OCI-LY3 (cell line): Measurements from ENCODE around the gene IST1.

Experiments
- H2AFZ ChIP-seq: fragments of 200-600, 300-600 bp; shearing (Covaris generic); 2 replicates; pipeline ENCODE4 v1.6.0; 2014; ENCODE audit warnings: antibody characterized with exemption, low read depth, low read length
- H3K27ac ChIP-seq: fragments of 200-600, 300-600 bp; sonication (generic); 2 replicates; pipeline ENCODE4 v1.5.1; 2014; ENCODE audit warnings: mild to moderate bottlenecking, low read length, moderate library complexity, mixed read lengths
- H3K27me3 ChIP-seq: fragments of 200-600, 300-600 bp; sonication (generic); 2 replicates; pipeline ENCODE4 v1.6.1; 2014; ENCODE audit warnings: low read depth, low read length, mixed read lengths
- H3K36me3 ChIP-seq: fragments of 200-600, 300-600 bp; sonication (generic); replicated peaks from 2 replicates; pipeline ENCODE3; 2014; ENCODE audit warnings: low read depth, low read length, mixed read lengths
- H3K4me1 ChIP-seq: fragments of 300-600, 200-600 bp; sonication (generic); 2 replicates; pipeline ENCODE4 v1.6.1; 2014; ENCODE audit warnings: low read length, mixed read lengths
- H3K4me2 ChIP-seq: fragments of 200-600, 300-600 bp; sonication (generic); 2 replicates; pipeline ENCODE4 v1.6.1; 2014; ENCODE audit warnings: low read length, mixed read lengths
- H3K4me3 ChIP-seq: fragments of 300-600, 200-600 bp; sonication (generic); 2 replicates; pipeline ENCODE4 v1.5.1; 2014; ENCODE audit warnings: antibody characterized with exemption, mild to moderate bottlenecking, low read length, moderate library complexity
- H3K79me2 ChIP-seq: fragments of 300-600, 200-600 bp; shearing (Covaris generic); 2 replicates; pipeline ENCODE4 v1.6.1; 2014; ENCODE audit warnings: mild to moderate bottlenecking, low read length, mixed read lengths
- H3K9ac ChIP-seq: fragments of 300-600, 200-600 bp; shearing (Covaris generic); 2 replicates; pipeline ENCODE4 v1.6.0; 2014; ENCODE audit warnings: mild to moderate bottlenecking, low read length, moderate library complexity
- H3K9me3 ChIP-seq: fragments of 200-600, 300-600 bp; shearing (Covaris generic); 2 replicates; pipeline ENCODE4 v1.6.1; 2014; ENCODE audit warnings: low read length, mixed read lengths; ENCODE audit not compliant: insufficient read depth
- H4K20me1 ChIP-seq: fragments of 200-600, 300-600 bp; sonication (generic); 2 replicates; pipeline ENCODE4 v1.6.1; 2016; ENCODE audit warnings: low read length, mixed read lengths; ENCODE audit not compliant: insufficient read depth
- EZH2phosphoT487 ChIP-seq: fragments of 200-600 bp; shearing (Covaris generic); IDR thresholded peaks from 2 replicates; pipeline ENCODE4 v1.6.1; 2018; ENCODE audit warnings: antibody characterized with exemption, mixed run types, low read depth
- TF ChIP-seq, protein P1 (sequence below): fragments of 200-600, 300-600 bp; sonication (generic); IDR thresholded peaks from 2 replicates; pipeline ENCODE4 v1.5.1; 2014; ENCODE audit warnings: antibody characterized with exemption, low read length, low read depth

The IST1 gene

GRCh38 chr16:71911121-71911520 lies 15.8 kb downstream of the IST1 start:
- Histone ChIP-seq H3K27me3 (no peaks in the 10 kb centered on the region), H3K9ac (no peak overlapping the region), H3K36me3 (peaks cover 57% of the 10 kb centered on the region), H3K4me2 (no peak overlapping the region), H3K9me3 (no peaks in the 10 kb centered on the region), H3K4me3 (no peak overlapping the region), H2AFZ (no peak overlapping the region), H3K27ac (no peak overlapping the region), H3K4me1 (no peaks in the 10 kb centered on the region), H3K79me2 (peaks cover 100% of the 10 kb centered on the region), H4K20me1 (peaks cover 97% of the 10 kb centered on the region)
- no peak for TF ChIP-seq EZH2phosphoT487
- TF ChIP-seq, protein P1, sequence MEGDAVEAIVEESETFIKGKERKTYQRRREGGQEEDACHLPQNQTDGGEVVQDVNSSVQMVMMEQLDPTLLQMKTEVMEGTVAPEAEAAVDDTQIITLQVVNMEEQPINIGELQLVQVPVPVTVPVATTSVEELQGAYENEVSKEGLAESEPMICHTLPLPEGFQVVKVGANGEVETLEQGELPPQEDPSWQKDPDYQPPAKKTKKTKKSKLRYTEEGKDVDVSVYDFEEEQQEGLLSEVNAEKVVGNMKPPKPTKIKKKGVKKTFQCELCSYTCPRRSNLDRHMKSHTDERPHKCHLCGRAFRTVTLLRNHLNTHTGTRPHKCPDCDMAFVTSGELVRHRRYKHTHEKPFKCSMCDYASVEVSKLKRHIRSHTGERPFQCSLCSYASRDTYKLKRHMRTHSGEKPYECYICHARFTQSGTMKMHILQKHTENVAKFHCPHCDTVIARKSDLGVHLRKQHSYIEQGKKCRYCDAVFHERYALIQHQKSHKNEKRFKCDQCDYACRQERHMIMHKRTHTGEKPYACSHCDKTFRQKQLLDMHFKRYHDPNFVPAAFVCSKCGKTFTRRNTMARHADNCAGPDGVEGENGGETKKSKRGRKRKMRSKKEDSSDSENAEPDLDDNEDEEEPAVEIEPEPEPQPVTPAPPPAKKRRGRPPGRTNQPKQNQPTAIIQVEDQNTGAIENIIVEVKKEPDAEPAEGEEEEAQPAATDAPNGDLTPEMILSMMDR, result no peak

- Histone ChIP-seq H3K27me3 (no peaks in the 10 kb centered on the region), H3K4me2 (no peak overlapping the region), H2AFZ (no peak overlapping the region), H4K20me1 (peaks cover 97% of the 10 kb centered on the region), H3K9ac (no peak overlapping the region), H3K4me3 (no peak overlapping the region), H3K9me3 (no peaks in the 10 kb centered on the region), H3K4me1 (no peaks in the 10 kb centered on the region), H3K36me3 (peaks cover 69% of the 10 kb centered on the region), H3K27ac (no peak overlapping the region), H3K79me2 (peaks cover 100% of the 10 kb centered on the region)
- no peak for TF ChIP-seq EZH2phosphoT487
- TF ChIP-seq, protein P1, result no peak
Measured at GRCh38 chr16:71912534-71913275, 17.4 kb downstream of the IST1 start.

DNA sequence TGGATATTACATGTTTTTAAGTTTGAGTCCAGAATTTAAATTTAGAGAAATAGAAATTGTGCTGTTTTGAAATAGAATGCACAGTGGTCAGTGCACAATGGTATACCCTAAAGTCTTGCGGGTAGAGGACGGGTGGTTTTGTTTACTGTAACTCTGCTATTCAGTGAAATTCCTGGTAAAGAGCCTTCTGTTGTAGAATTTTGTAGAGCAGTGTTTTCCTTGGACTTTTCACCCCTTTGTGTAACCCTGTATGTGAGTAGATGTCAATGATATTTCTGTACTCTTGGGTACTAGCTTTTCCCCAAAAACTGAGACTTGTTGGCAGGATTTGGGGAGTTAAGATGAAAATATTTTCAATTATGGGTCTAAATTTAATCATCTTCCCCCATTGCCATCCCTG lies 19.5 kb downstream of the IST1 start:
- H3K9ac ChIP-seq, result no peak overlapping the region
- H4K20me1 ChIP-seq, result peaks cover 94% of the 10 kb centered on the region
- H3K9me3 ChIP-seq, result peaks cover 13% of the 10 kb centered on the region
- H3K79me2 ChIP-seq, result peaks cover 99% of the 10 kb centered on the region
- no peak overlapping the region for H3K27ac ChIP-seq
- peaks cover 7% of the 10 kb centered on the region for H3K4me1 ChIP-seq
- no peaks in the 10 kb centered on the region for H3K27me3 ChIP-seq
- H3K4me3 ChIP-seq, result no peak overlapping the region
- TF ChIP-seq, protein P1, result no peak
- H2AFZ ChIP-seq, result no peak overlapping the region
- H3K4me2 ChIP-seq, result no peak overlapping the region
- H3K36me3 ChIP-seq, result peaks cover 76% of the 10 kb centered on the region

- H3K27me3 ChIP-seq, result no peaks in the 10 kb centered on the region
- TF ChIP-seq EZH2phosphoT487, result no peak
- TF ChIP-seq, protein P1, result no peak
- H3K36me3 ChIP-seq, result peaks cover 78% of the 10 kb centered on the region
- peaks cover 15% of the 10 kb centered on the region for H3K9me3 ChIP-seq
- H3K79me2 ChIP-seq, result peaks cover 99% of the 10 kb centered on the region
- H2AFZ ChIP-seq, result no peak overlapping the region
- H3K9ac ChIP-seq, result no peak overlapping the region
- no peak overlapping the region for H3K4me3 ChIP-seq
- H4K20me1 ChIP-seq, result peaks cover 92% of the 10 kb centered on the region
- H3K4me2 ChIP-seq, result no peak overlapping the region
- peaks cover 7% of the 10 kb centered on the region for H3K4me1 ChIP-seq
- no peak overlapping the region for H3K27ac ChIP-seq
Measured at GRCh38 chr16:71915350-71915749, 20.0 kb downstream of the IST1 start.
